G401 (cell line): ENCODE measurements around the gene SRGN. TPM values are rescaled to one million over a fixed set of nuclear protein-coding genes. Genes with fewer than 3 reads are reported as not detected.
"Not testable (repeated sequence)": the region's sequence is repeated elsewhere in the genome, so short reads cannot be mapped to it uniquely, and the experiment has no call there.

ENCODE experiments used
- DNase-seq: peaks from one replicate; pipeline ENCODE4 v3.0.0-alpha.2; 2015; ENCODE audit warnings: low spot score
- in situ Hi-C: cut with HindIII; loops from 2 replicates; pipeline ENCODE4 v1.10.0; 2016; ENCODE audit warnings: low sequenced_read_pairs, mixed read lengths
- total RNA-seq: library from RNA; depleted of rRNA; stranded (reverse); fragments of >200 nt; shearing (Covaris generic); gene quantifications from 2 replicates; pipeline ENCODE4 v1.2.3, GENCODE V29; 2014; rRNA removed

Gene SRGN
- total RNA-seq, 1 experiment from 2014 or later = 0.34 TPM

GRCh38 chr10:69123747-69124562 lies 36.1 kb downstream of the SRGN start, which contains the start of gene VPS26A:
Gene VPS26A (plus strand): TSS chr10:69124178. CDS start chr10:69124278, 100 bp downstream.
- in situ Hi-C loops = no loop called here
- DNase-seq = peak; percentile 100

GRCh38 chr10:69124563-69125268 lies 36.8 kb downstream of the SRGN start:
- peak; percentile 44 for DNase-seq
- in situ Hi-C loops = no loop called here

GRCh38 chr10:69125554-69125953 lies 37.7 kb downstream of the SRGN start:
- no peak for DNase-seq
- in situ Hi-C loops = no loop called here

- in situ Hi-C loops = no loop called here
- DNase-seq = no peak
These were observed 42.3 kb downstream of the SRGN start for GRCh38 chr10:69130251-69130650.

GRCh38 chr10:69139961-69140360 lies 52.1 kb downstream of the SRGN start:
- in situ Hi-C loops = no loop called here
- DNase-seq = no peak

GRCh38 chr10:69141304-69141703 lies 53.4 kb downstream of the SRGN start:
- in situ Hi-C loops = no loop called here
- no peak for DNase-seq

- DNase-seq, in situ Hi-C loops: not testable (repeated sequence)
These were observed 54.2 kb downstream of the SRGN start for GRCh38 chr10:69142074-69142473.

- DNase-seq = no peak
- in situ Hi-C loops = no loop called here
These were observed 55.1 kb downstream of the SRGN start for GRCh38 chr10:69142983-69143382.

- in situ Hi-C loops = no loop called here
- DNase-seq = no peak
These were observed 57.4 kb downstream of the SRGN start for GRCh38 chr10:69145329-69145728.

- in situ Hi-C loops = no loop called here
- DNase-seq = no peak
These were observed 58.0 kb downstream of the SRGN start for GRCh38 chr10:69145864-69146263.

- in situ Hi-C loops = no loop called here
- DNase-seq = peak; percentile 18
These were observed 58.9 kb downstream of the SRGN start for GRCh38 chr10:69146759-69147158.

- no peak for DNase-seq
- in situ Hi-C loops = no loop called here
These were observed 64.1 kb downstream of the SRGN start for GRCh38 chr10:69151984-69152383.

GRCh38 chr10:69153227-69153626 lies 65.3 kb downstream of the SRGN start:
- in situ Hi-C loops = no loop called here
- no peak for DNase-seq

Other genes with a start within 250 kb of the SRGN start
- 31.6 and 32.8 TPM in 2 replicates for gene DDX50, start 186.8 kb upstream of the SRGN start, total RNA-seq
- gene DDX21, start 131.9 kb upstream of the SRGN start, total RNA-seq = 51.8 and 80.4 TPM in 2 replicates
- 23.6 and 35.4 TPM in 2 replicates for gene KIFBP, start 99.3 kb upstream of the SRGN start, total RNA-seq
- 23.9 and 29.7 TPM in 2 replicates for gene VPS26A, start 36.1 kb downstream of the SRGN start, total RNA-seq
- 22.2 and 47.0 TPM in 2 replicates for gene SUPV3L1, start 92.1 kb downstream of the SRGN start, total RNA-seq
- gene HKDC1, start 132.2 kb downstream of the SRGN start, total RNA-seq = 1.2 and 2.8 TPM in 2 replicates
- 47.4 and 52.3 TPM in 2 replicates for gene HK1, start 190.4 kb downstream of the SRGN start, total RNA-seq